HG03095 (cell line): ENCODE measurements around the gene THRB.

Source experiments
- ATAC-seq: cut with Tn5 transposase; IDR thresholded peaks from one replicate; pipeline ENCODE4 v1.9.1; 2021; ENCODE audit warnings: moderate library complexity; ENCODE audit not compliant: unreplicated experiment

The THRB gene

GRCh38 chr3:24286405-24286804, 208.2 kb downstream of the THRB start:
- ATAC-seq: no peak

- no peak for ATAC-seq
Observed at GRCh38 chr3:24278543-24278942, 216.1 kb downstream of the THRB start.

- no peak for ATAC-seq
Observed at GRCh38 chr3:24273491-24273890, 221.2 kb downstream of the THRB start.

GRCh38 chr3:24272875-24273274, 221.8 kb downstream of the THRB start:
- no peak for ATAC-seq

GRCh38 chr3:24272408-24272807, 222.2 kb downstream of the THRB start:
- no peak for ATAC-seq

GRCh38 chr3:24271228-24271627, 223.4 kb downstream of the THRB start:
- no peak for ATAC-seq

GRCh38 chr3:24270744-24271143, 223.9 kb downstream of the THRB start:
- ATAC-seq: no peak

- no peak for ATAC-seq
Observed at GRCh38 chr3:24270204-24270691, 224.4 kb downstream of the THRB start.

- peak; percentile 85 for ATAC-seq
Observed at GRCh38 chr3:24264748-24265158, 229.9 kb downstream of the THRB start.

- no peak for ATAC-seq
Observed at GRCh38 chr3:24264011-24264410, 230.6 kb downstream of the THRB start.

- ATAC-seq: no peak
Observed at GRCh38 chr3:24263069-24263668, 231.5 kb downstream of the THRB start.

- ATAC-seq: no peak
Observed at GRCh38 chr3:24261521-24261920, 233.1 kb downstream of the THRB start.

- ATAC-seq: no peak
Observed at GRCh38 chr3:24259901-24260512, 234.6 kb downstream of the THRB start.

GRCh38 chr3:24258727-24259600, 235.7 kb downstream of the THRB start:
- ATAC-seq: no peak

GRCh38 chr3:24258260-24258659, 236.4 kb downstream of the THRB start:
- no peak for ATAC-seq

GRCh38 chr3:24255414-24255813, 239.2 kb downstream of the THRB start:
- ATAC-seq: no peak

GRCh38 chr3:24254649-24255048, 240.0 kb downstream of the THRB start:
- ATAC-seq: no peak

- ATAC-seq: no peak
Observed at GRCh38 chr3:24253336-24253735, 241.3 kb downstream of the THRB start.

- no peak for ATAC-seq
Observed at GRCh38 chr3:24249523-24249922, 245.1 kb downstream of the THRB start.

GRCh38 chr3:24245056-24245455, 249.6 kb downstream of the THRB start:
- no peak for ATAC-seq

GRCh38 chr3:24244491-24244890, 250.2 kb downstream of the THRB start:
- ATAC-seq: no peak
